ENCODE measurements around the gene DOCK10.
A peak's percentile ranks its signal among the peaks of the same experiment; 100 is the strongest.
"Not testable (repeated sequence)": the region's sequence is repeated elsewhere in the genome, so short reads cannot be mapped to it uniquely, and the experiment has no call there.

Gene DOCK10

GRCh38 chr2:224927646-224928173 is 114.6 kb downstream of the DOCK10 start:
- no peaks in the 10 kb centered on the region for H3K27me3 Mint-ChIP-seq (ENCODE audit: low read depth)
- peak overlapping the region; percentile 94 for H3K27ac Mint-ChIP-seq
- H3K4me3 Mint-ChIP-seq: peak overlapping the region; percentile 72
- no peaks in the 10 kb centered on the region for H3K9me3 Mint-ChIP-seq
- peaks cover 91% of the 10 kb centered on the region for H3K4me1 Mint-ChIP-seq (ENCODE audit: low read depth)
- H3K36me3 Mint-ChIP-seq (ENCODE audit: low read depth): peaks cover 76% of the 10 kb centered on the region

GRCh38 chr2:224927011-224927410 is 115.3 kb downstream of the DOCK10 start:
- Mint-ChIP-seq H3K4me3 (peak overlapping the region; percentile 58), H3K4me1 (ENCODE audit: low read depth) (peaks cover 92% of the 10 kb centered on the region), H3K27ac (peak overlapping the region; percentile 94), H3K9me3 (no peaks in the 10 kb centered on the region), H3K36me3 (ENCODE audit: low read depth) (peaks cover 72% of the 10 kb centered on the region), H3K27me3 (ENCODE audit: low read depth) (no peaks in the 10 kb centered on the region)

- Mint-ChIP-seq H3K4me1 (ENCODE audit: low read depth) (peaks cover 80% of the 10 kb centered on the region), H3K27me3 (ENCODE audit: low read depth) (no peaks in the 10 kb centered on the region), H3K27ac (peak overlapping the region; percentile 94), H3K4me3 (peak overlapping the region; percentile 65), H3K9me3 (no peaks in the 10 kb centered on the region), H3K36me3 (ENCODE audit: low read depth) (peaks cover 62% of the 10 kb centered on the region)
Measured at GRCh38 chr2:224925810-224926100, 116.5 kb downstream of the DOCK10 start.

GRCh38 chr2:224925061-224925809 is 117.0 kb downstream of the DOCK10 start:
- peak overlapping the region; percentile 65 for H3K4me3 Mint-ChIP-seq
- H3K36me3 Mint-ChIP-seq (ENCODE audit: low read depth): peaks cover 57% of the 10 kb centered on the region
- no peaks in the 10 kb centered on the region for H3K9me3 Mint-ChIP-seq
- H3K4me1 Mint-ChIP-seq (ENCODE audit: low read depth): peaks cover 75% of the 10 kb centered on the region
- H3K27me3 Mint-ChIP-seq (ENCODE audit: low read depth): no peaks in the 10 kb centered on the region
- peak overlapping the region; percentile 94 for H3K27ac Mint-ChIP-seq

- peaks cover 51% of the 10 kb centered on the region for H3K36me3 Mint-ChIP-seq (ENCODE audit: low read depth)
- H3K4me1 Mint-ChIP-seq (ENCODE audit: low read depth): peaks cover 71% of the 10 kb centered on the region
- H3K27me3 Mint-ChIP-seq (ENCODE audit: low read depth): no peaks in the 10 kb centered on the region
- no peaks in the 10 kb centered on the region for H3K9me3 Mint-ChIP-seq
- H3K27ac Mint-ChIP-seq: peak overlapping the region; percentile 94
- H3K4me3 Mint-ChIP-seq: peak overlapping the region; percentile 65
Measured at GRCh38 chr2:224924631-224925030, 117.6 kb downstream of the DOCK10 start.

GRCh38 chr2:224922142-224922727 is 120.0 kb downstream of the DOCK10 start:
- Mint-ChIP-seq H3K4me3 (peak overlapping the region; percentile 4), H3K4me1 (ENCODE audit: low read depth) (peaks cover 49% of the 10 kb centered on the region), H3K27me3 (ENCODE audit: low read depth) (no peaks in the 10 kb centered on the region), H3K9me3 (no peaks in the 10 kb centered on the region), H3K36me3 (ENCODE audit: low read depth) (peaks cover 33% of the 10 kb centered on the region), H3K27ac (peak overlapping the region; percentile 69)

- no peak overlapping the region for H3K27ac Mint-ChIP-seq
- no peak overlapping the region for H3K4me3 Mint-ChIP-seq
- H3K9me3 Mint-ChIP-seq: no peaks in the 10 kb centered on the region
- H3K36me3 Mint-ChIP-seq (ENCODE audit: low read depth): peaks cover 20% of the 10 kb centered on the region
- H3K27me3 Mint-ChIP-seq (ENCODE audit: low read depth): no peaks in the 10 kb centered on the region
- H3K4me1 Mint-ChIP-seq (ENCODE audit: low read depth): peaks cover 25% of the 10 kb centered on the region
Measured at GRCh38 chr2:224919472-224920110, 122.7 kb downstream of the DOCK10 start.

GRCh38 chr2:224918626-224919471 is 123.4 kb downstream of the DOCK10 start:
- H3K27ac Mint-ChIP-seq: no peak overlapping the region

GRCh38 chr2:224917246-224917645 is 125.0 kb downstream of the DOCK10 start:
- not testable (repeated sequence) for H3K4me3 Mint-ChIP-seq; H3K4me1 Mint-ChIP-seq (ENCODE audit: low read depth); H3K9me3 Mint-ChIP-seq; H3K27ac Mint-ChIP-seq; H3K27me3 Mint-ChIP-seq (ENCODE audit: low read depth)
- H3K36me3 Mint-ChIP-seq (ENCODE audit: low read depth): peaks cover 11% of the 10 kb centered on the region

More at GRCh38 chr2:224918626-224919471, 123.4 kb downstream of the DOCK10 start:
- H3K9me3 Mint-ChIP-seq: no peaks in the 10 kb centered on the region
- peaks cover 13% of the 10 kb centered on the region for H3K36me3 Mint-ChIP-seq (ENCODE audit: low read depth)
- no peaks in the 10 kb centered on the region for H3K27me3 Mint-ChIP-seq (ENCODE audit: low read depth)
- peaks cover 18% of the 10 kb centered on the region for H3K4me1 Mint-ChIP-seq (ENCODE audit: low read depth)
- no peak overlapping the region for H3K4me3 Mint-ChIP-seq

- H3K4me3 Mint-ChIP-seq: no peak overlapping the region
- no peaks in the 10 kb centered on the region for H3K9me3 Mint-ChIP-seq
- H3K27me3 Mint-ChIP-seq (ENCODE audit: low read depth): no peaks in the 10 kb centered on the region
- H3K36me3 Mint-ChIP-seq (ENCODE audit: low read depth): peaks cover 21% of the 10 kb centered on the region
- no peak overlapping the region for H3K27ac Mint-ChIP-seq
- peaks cover 20% of the 10 kb centered on the region for H3K4me1 Mint-ChIP-seq (ENCODE audit: low read depth)
Measured at GRCh38 chr2:224915136-224915535, 127.1 kb downstream of the DOCK10 start.

GRCh38 chr2:224910574-224910925 is 131.7 kb downstream of the DOCK10 start:
- H3K4me3 Mint-ChIP-seq: no peak overlapping the region
- H3K27ac Mint-ChIP-seq: no peak overlapping the region
- no peaks in the 10 kb centered on the region for H3K9me3 Mint-ChIP-seq
- H3K4me1 Mint-ChIP-seq (ENCODE audit: low read depth): peaks cover 47% of the 10 kb centered on the region
- H3K27me3 Mint-ChIP-seq (ENCODE audit: low read depth): no peaks in the 10 kb centered on the region
- peaks cover 41% of the 10 kb centered on the region for H3K36me3 Mint-ChIP-seq (ENCODE audit: low read depth)

GRCh38 chr2:224909885-224910573 is 132.2 kb downstream of the DOCK10 start:
- Mint-ChIP-seq H3K9me3 (no peaks in the 10 kb centered on the region), H3K36me3 (ENCODE audit: low read depth) (peaks cover 39% of the 10 kb centered on the region), H3K4me1 (ENCODE audit: low read depth) (peaks cover 47% of the 10 kb centered on the region), H3K27me3 (ENCODE audit: low read depth) (no peaks in the 10 kb centered on the region), H3K4me3 (no peak overlapping the region), H3K27ac (no peak overlapping the region)

GRCh38 chr2:224908818-224909217 is 133.4 kb downstream of the DOCK10 start:
- no peaks in the 10 kb centered on the region for H3K27me3 Mint-ChIP-seq (ENCODE audit: low read depth)
- peaks cover 47% of the 10 kb centered on the region for H3K4me1 Mint-ChIP-seq (ENCODE audit: low read depth)
- H3K36me3 Mint-ChIP-seq (ENCODE audit: low read depth): peaks cover 39% of the 10 kb centered on the region
- no peak overlapping the region for H3K27ac Mint-ChIP-seq
- no peaks in the 10 kb centered on the region for H3K9me3 Mint-ChIP-seq
- H3K4me3 Mint-ChIP-seq: no peak overlapping the region

GRCh38 chr2:224904381-224904780 is 137.9 kb downstream of the DOCK10 start:
- Mint-ChIP-seq H3K9me3 (no peaks in the 10 kb centered on the region), H3K4me3 (no peak overlapping the region), H3K27me3 (ENCODE audit: low read depth) (no peaks in the 10 kb centered on the region), H3K27ac (no peak overlapping the region), H3K36me3 (ENCODE audit: low read depth) (peaks cover 36% of the 10 kb centered on the region), H3K4me1 (ENCODE audit: low read depth) (peaks cover 33% of the 10 kb centered on the region)

All from T-helper 1 cell treated with Interleukin-12 subunit alpha and Interleukin-12 subunit beta and Interleukin-4 antibody, amounts not matched to agents 30 μg/mL and 1 μg/mL, for 36 hours (primary cell).